HG03045 (cell line): ENCODE results near the gene FHIT.
A peak's percentile ranks its signal among the peaks of the same experiment; 100 is the strongest.
"Not testable (repeated sequence)": the region's sequence is repeated elsewhere in the genome, so short reads cannot be mapped to it uniquely, and the experiment has no call there.

Experiments used
- ATAC-seq: cut with Tn5 transposase; IDR thresholded peaks from one replicate; pipeline ENCODE4 v1.9.1; 2021; ENCODE audit warnings: mild to moderate bottlenecking, moderate library complexity; ENCODE audit not compliant: unreplicated experiment

FHIT gene

GRCh38 chr3:59994732-59995304 is 1256.4 kb downstream of the FHIT start:
- no peak for ATAC-seq

DNA sequence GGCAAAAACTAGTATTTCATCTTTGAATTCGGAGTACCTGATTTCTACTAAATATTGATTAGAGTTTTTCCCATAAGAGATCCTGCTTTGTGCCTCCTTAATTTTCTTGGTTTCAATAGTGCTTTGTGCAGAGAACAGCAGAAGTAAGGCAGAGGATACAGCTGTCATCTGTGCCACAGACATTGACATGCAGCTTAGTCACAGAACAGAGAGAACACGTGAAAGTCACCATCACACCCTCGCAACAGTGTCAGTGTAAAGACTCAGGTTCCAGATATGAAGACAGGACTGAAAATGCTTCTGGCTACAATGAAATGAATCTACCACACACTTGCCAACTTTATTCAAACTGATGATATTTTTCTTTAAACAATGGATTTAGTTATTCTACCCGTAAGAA is 1258.7 kb downstream of the FHIT start:
- ATAC-seq, result no peak

GRCh38 chr3:59990915-59991314 is 1260.3 kb downstream of the FHIT start:
- no peak for ATAC-seq

DNA sequence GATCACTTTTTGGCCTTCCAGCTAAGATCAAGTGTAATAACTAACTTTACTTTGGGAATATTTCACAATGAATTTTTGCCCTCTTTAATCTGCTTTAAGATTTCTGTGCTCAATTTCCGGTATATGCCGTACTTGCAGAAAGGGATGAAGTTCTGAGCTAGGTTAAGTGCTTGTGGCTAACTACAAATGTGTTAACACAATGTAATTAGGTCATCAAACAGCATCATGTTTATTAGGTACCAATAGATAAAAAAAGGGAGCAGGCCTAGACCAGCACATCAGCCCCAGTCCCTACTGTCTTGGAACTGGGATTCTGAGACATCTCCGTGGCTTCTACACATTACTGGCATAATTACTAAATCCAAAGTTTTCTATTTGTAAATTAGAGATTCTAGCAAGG is 1268.7 kb downstream of the FHIT start:
- ATAC-seq, result no peak

GRCh38 chr3:59981377-59981776 is 1269.9 kb downstream of the FHIT start:
- no peak for ATAC-seq

GRCh38 chr3:59980576-59980975 is 1270.7 kb downstream of the FHIT start:
- ATAC-seq, result no peak

DNA sequence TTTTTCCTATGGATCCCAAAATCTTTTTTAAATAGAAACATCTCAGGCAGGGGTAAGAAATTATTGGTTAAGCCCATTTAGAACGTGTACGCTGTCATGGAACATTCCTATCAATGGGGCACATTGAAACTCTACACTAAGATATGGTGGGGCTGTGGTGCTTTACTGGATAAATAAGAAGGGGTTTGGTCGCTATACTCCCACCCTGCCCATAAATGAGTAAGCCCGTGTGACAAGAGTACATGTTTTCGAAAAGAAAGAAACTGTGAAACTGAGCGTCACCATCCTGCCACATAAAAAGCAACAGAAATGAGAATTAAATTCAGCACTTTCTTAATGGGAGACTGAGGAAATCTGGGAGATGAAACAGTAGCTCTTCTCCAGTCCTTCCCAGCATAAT is 1271.7 kb downstream of the FHIT start:
- no peak for ATAC-seq

- ATAC-seq, result peak; percentile 65
These were observed 1272.3 kb downstream of the FHIT start for GRCh38 chr3:59978979-59979378.

DNA sequence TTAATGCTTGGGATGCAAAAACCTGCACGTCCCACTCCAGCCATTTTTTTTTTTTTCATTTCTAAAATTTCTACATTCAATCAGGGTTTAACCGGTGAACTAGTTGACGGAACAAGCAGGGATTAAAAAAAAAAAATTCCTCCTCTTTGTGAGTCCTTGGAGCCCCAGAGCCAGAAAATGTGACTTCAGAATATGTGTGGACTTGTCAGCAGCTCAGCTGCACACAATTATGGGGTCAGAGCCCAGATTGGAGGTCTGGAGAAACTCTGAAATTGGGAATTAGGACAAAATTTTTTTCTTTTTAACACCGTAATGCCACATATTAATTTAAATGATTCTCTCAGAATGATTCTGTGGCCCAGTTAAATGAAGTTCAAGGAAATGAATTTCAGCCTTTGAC is 1280.5 kb downstream of the FHIT start:
- ATAC-seq, result no peak

DNA sequence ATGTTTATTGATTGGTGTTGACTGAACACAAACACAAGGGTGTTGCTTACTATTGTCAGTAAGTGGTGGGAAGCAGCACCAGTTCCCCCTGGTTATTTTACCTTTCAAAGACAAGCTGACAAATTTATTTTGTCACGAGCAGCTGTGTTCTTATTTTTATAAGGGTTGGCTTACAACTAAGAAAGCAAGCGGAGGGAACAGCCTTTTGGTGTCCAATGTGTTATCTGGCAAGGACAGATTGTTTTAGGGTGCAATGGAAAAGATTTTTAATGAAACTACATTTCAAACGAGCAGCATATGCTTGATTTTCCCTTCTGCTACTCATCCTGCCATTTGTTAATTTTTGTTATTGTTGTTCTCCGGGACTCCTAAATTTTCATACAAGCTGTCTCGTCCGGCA is 1280.9 kb downstream of the FHIT start:
- no peak for ATAC-seq

- ATAC-seq, result no peak
These were observed 1282.7 kb downstream of the FHIT start for GRCh38 chr3:59968513-59969045.

GRCh38 chr3:59963676-59964075 is 1287.6 kb downstream of the FHIT start:
- ATAC-seq, result no peak

DNA sequence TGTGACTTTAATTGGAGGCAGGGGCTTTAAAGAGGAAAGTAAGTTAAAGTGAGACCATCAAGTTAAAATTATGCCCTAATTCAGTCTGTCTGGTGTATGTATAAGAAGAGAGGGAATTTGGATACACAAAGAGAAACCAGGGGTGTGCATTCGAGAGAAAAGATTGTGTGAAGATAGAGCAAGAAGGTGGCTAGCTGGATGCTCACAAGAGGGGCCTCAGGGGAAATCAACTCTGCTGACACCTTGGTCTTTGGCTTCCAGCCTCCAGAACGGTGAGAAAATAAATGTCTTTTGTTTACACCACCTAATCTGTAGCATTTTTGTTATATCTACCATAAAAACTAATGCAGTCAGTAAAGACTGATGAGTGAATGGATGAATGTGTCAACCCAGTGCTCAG is 1294.1 kb downstream of the FHIT start:
- ATAC-seq, result no peak

GRCh38 chr3:59953104-59953503 is 1298.1 kb downstream of the FHIT start:
- ATAC-seq, result no peak

DNA sequence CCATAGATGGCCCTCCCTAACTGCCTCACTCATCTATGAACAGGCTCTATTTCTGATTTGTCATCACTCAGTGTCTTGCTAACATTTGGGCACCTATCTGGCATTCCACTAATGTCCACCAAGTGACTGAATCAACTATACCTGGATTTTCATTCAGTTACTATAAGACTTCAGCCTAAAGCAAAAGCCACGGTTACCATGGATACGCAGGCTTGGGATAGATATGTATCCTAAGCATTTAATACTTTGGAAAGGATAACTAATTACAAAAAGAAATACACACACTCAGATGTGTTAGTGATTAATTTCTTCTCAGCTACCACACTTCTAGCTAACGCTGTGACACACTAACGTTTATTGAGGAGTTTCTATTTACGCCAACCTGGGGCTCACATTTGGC is 1301.9 kb downstream of the FHIT start:
- ATAC-seq, result no peak

GRCh38 chr3:59946401-59946800 is 1304.9 kb downstream of the FHIT start:
- ATAC-seq, result no peak

- no peak for ATAC-seq
These were observed 1310.5 kb downstream of the FHIT start for GRCh38 chr3:59940718-59941117.

GRCh38 chr3:59939826-59940426 is 1311.3 kb downstream of the FHIT start:
- ATAC-seq, result no peak

DNA sequence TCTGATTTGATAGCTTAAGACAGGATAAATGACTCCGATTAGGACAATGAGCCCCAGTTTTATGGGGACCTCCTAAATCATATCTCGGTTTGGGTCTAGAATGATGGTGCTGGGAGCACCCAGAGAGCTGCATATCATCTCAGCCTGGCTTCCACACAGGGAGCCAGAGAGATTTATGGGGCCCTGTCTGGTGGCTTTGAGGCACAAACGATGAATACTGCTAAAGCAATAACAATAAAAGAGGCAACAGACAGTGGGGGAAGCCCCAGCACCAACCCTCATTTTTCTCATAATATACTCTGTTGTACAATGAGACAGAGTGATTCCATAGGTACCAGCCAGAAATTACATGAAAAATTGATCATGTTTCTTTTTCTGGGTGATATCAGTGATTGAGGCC is 1312.4 kb downstream of the FHIT start:
- no peak for ATAC-seq

DNA sequence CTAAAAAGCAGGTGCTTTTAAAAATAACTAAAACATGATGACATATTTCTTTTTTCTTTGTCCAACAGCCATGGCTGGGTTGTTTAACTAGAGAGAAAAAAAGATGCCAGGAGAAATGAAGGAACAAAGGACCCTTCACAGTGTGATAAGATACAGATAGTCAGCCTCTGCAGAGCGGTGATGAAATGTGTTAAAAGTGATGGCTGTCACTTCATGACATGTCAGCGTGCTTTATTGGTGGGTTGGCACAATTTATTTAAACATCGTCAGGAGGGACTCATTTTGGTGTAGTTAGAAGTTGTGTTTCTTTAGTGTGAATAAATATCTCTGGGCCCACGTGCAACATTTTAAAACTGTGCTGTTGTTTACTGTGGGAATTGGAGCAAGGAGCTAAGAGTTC is 1314.1 kb downstream of the FHIT start:
- no peak for ATAC-seq

GRCh38 chr3:59936472-59936871 is 1314.8 kb downstream of the FHIT start:
- no peak for ATAC-seq

- peak; percentile 95 for ATAC-seq
These were observed 1316.2 kb downstream of the FHIT start for GRCh38 chr3:59935025-59935424.

GRCh38 chr3:59934560-59934959 is 1316.7 kb downstream of the FHIT start:
- ATAC-seq, result not testable (repeated sequence)
